HG02588 (cell line): ENCODE results near the gene SFSWAP.
"Not testable (repeated sequence)": the region's sequence is repeated elsewhere in the genome, so short reads cannot be mapped to it uniquely, and the experiment has no call there.

Source experiments
- ATAC-seq: cut with Tn5 transposase; IDR thresholded peaks from one replicate; pipeline ENCODE4 v1.9.1; 2021; ENCODE audit warnings: mild to moderate bottlenecking, moderate library complexity; ENCODE audit not compliant: unreplicated experiment

Gene SFSWAP

DNA sequence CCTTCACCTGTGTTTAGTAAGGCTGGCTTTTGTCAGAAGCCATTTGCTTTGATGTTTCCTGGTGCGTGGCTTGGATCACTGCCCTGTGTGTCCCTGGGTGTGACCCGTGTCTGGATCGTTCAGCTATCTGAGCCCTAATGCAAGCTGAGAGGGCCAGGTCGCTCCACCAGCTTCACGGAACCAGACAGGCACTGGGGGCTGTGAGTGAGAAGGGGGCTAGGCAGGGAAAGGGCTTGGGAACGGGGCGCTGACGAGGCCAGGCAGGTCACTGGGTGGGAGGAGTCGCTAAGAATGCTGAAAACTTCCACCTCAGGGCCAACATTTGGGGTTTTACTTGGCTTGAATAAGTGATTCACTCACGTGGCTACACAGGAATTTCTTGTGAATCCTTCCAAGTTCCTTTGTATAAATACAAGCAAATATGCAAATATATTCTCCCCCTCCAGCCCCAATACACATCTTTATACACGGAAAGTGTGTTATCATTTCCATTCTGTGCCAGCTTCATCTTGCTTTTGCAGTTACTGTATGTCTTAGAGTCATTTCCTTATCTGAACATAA lies 93.2 kb downstream of the SFSWAP start:
- ATAC-seq, result no peak

- ATAC-seq, result no peak
Measured at GRCh38 chr12:131805421-131805820, 94.5 kb downstream of the SFSWAP start.

DNA sequence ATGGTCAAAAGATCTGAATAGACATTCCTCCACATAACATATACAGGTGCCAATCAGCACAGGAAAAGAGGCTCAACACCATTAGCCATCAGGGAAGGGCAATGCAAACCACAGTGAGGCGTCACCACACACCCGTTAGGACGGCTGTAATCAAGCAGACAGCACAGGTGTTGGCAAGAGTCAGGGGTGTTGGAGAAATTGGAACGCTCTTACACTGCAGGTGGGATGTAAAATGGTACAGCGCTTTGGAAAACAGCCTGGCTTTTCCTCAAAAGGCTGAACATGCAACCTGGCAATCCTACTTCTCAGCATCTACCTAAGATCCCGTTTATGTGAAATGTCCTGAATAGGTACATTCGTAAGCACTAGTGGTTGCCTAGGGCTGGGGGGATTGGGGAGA lies 95.8 kb downstream of the SFSWAP start:
- ATAC-seq, result no peak

DNA sequence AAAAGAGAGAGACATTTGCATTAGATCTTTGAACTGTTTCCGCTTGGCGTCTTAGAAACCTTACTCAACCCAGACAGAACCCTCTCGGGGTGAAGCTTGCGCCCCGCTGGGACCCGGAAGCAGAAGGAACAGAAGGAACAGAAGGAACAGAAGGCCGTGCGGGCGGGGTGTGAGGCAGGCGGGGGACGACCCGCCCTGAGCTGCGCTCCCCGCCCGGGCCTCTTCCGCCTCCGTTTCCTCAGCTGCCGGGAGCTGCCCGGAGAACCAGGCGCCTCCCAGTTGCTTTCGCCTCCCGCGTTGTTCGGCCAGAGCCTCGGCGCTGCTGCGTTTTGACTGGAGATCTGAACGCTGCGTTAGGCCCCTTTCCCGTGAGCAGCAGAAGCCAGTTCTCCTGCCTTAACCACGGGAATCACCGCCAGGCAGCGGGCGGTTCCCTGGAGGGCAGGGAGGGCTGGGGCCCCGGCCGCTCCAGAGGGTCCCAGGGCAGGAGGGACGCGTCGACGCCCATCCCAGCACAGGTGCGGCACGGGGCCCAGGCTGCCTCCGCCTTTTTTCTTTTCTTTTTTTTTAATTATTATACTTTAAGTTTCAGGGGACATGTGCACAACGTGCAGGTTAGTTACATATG lies 98.0 kb downstream of the SFSWAP start:
- ATAC-seq, result no peak

DNA sequence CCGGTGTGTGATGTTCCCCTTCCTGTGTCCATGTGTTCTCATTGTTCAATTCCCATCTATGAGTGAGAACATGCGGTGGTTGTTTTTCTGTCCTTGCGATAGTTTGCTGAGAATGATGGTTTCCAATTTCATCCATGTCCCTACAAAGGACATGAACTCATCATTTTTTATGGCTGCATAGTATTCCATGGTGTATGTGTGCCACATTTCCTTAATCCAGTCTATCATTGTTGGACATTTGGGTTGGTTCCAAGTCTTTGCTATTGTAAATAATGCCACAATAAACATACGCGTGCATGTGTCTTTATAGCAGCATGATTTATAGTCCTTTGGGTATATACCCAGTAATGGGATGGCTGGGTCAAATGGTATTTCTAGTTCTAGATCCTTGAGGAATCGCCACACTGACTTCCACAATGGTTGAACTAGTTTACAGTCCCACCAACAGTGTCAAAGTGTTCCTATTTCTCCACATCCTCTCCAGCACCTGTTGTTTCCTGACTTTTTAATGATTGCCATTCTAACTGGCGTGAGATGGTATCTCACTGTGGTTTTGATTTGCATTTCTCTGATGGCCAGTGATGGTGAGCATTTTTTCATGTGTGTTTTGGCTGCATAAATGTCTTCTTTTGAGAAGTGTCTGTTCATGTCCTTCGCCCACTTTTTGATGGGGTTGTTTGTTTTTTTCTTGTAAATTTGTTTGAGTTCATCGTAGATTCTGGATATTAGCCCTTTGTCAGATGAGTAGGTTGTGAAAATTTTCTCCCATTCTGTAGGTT lies 98.8 kb downstream of the SFSWAP start:
- not testable (repeated sequence) for ATAC-seq

DNA sequence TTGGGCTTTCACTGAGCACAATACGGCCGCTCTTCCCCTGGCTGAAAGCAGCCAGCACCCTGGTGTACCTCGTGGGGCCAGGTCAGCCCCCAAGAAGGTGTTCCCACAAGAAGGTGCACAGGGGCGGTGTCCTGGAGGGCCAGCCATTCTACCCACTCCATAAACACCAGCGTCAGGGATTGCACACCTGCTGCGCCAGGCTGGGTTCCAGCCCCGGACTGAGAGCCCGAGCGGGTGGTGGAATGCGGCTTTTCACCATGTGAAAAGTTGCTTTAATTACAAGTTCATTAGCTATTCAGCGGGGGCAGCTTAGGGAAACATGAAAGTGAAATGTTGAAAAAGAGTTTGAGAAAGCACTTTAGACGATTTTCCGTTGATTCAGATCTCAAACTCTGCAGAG lies 99.8 kb downstream of the SFSWAP start:
- no peak for ATAC-seq

- ATAC-seq, result no peak
Measured at GRCh38 chr12:131815131-131815530, 104.2 kb downstream of the SFSWAP start.

GRCh38 chr12:131816495-131816894 lies 105.6 kb downstream of the SFSWAP start:
- ATAC-seq, result no peak

DNA sequence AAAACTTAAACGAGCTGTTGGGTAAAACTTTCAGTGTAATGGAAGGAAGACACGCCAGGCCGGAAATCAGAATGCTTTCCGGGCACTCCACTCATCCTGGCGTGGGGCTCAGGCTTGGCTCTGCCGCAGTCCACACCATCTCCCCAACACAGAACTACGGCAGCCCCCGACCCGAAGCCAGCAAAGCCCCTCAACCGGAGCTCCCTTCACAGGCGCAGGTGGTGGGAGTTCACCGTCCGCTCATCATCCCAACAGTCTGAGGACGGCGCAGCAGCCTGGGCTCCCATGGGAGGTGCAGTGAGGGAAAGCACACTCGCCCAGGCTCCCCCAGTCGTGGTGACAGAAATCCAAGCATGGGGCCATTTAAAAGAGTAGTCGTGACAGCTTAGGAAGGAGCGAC lies 106.4 kb downstream of the SFSWAP start:
- no peak for ATAC-seq

DNA sequence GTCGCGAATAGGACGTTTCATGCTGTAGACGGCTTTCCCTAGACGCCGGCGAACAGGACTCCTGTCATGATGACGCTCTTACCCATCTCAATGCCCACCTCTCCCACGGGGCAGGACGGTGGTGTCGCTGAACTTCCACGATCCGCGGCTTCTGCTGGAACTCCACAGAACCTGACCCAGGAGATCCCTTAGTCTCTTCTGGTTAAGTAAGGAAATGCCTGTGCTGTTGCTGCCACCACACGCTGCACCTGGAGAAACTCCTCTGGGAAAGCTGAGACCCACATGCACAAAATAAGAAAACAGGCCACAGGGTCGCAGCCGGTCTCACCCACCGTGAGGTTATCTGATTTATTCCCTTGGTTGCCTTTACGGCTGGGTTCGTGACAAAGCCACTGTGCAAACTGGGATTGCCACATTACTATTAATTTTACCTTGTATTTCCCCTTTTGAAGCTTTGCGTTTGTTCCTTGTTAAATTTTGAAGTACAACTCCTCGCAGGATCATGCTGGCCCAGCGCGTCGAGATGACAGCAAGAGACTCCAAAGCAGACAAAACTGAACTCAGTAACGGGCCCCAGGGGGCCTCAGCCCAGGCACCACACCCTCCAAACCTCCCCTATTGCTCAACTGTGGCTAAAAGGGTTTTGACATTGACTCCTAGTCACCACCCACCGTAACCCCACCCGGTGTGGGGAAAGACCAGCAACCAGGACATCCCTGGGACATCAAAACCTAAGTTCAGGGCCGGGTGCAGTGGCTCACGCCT lies 108.1 kb downstream of the SFSWAP start:
- no peak for ATAC-seq

GRCh38 chr12:131824450-131824849 lies 113.6 kb downstream of the SFSWAP start:
- no peak for ATAC-seq

DNA sequence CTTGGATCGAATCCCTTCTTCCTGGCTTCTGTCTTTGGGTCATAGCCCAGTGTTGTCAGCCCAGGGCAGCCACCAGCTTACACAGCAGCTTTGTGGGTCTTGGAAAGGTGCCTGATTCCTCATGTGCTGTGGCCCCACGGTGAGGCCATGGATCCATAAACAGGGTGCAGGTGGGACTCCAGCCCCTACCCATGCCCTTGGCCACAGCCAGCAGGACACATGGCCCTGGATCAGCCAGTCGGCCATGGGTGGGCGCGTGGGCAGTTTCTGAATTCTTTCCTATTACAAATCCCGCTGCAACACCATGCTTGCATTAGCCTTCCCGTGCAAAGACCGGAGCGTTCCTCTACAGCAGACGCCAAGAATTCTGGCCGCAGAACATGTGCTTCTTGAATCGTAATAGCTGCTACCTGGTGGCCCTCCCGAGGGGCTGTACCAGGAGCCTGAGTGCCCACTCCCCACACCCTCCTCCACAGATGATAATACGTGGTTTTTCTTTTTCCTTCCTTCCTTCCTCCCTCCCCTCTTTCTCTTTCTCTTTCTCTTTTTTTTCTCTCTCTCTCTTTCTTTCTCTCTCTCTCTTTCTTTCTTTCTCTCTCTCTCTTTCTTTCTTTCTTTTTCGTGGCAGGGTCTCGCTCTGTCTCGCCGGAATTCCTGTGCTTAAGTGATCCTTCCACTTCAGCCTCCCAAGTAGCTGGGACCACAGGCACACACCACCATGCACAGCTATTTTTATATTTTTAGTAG lies 114.4 kb downstream of the SFSWAP start:
- ATAC-seq, result no peak

DNA sequence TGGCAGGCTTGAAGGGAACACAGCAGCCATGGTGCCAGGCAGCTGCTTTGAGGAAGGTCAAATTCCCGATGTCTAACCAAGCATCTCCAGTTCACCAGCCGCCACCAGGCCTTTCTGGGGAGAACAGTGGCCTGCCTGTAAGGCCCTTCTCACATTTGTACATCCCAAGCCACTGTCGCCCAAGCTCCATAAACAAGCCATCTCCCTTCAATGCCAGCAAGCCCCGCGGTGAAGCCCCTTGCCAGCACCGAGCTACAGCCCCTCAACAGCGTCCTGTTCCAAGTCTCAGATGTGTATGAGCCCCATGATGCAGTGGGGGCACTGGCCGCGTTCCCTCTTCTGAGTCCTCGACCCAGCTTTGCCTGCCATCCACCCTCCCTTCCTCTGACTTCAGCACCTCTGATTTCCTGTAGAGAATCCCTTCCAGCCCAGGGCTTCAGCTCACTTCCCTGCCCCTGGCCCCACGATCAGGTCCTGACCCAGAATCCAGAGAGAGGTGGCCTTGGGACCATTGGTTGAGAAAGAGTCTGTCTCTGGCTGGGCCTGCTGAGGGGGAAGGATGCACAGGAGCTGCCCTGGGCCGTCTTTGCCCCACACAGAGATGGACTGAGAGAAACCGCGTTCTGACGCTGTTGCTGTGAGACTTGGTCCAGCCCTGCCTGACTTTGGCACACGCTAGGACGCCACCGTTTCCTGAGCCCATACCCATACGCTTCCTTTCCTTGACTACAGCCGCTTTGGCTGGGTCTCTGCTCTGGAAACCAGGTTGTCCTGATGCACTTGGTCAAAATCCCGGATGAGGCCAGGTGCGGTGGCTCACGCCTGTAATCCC lies 115.4 kb downstream of the SFSWAP start:
- no peak for ATAC-seq

GRCh38 chr12:131827961-131828534 lies 117.2 kb downstream of the SFSWAP start, which contains the start of gene MMP17:
MMP17 (plus strand) TSS chr12:131828393; CDS start chr12:131828495, 102 bp downstream.
- ATAC-seq, result peak; percentile 51

DNA sequence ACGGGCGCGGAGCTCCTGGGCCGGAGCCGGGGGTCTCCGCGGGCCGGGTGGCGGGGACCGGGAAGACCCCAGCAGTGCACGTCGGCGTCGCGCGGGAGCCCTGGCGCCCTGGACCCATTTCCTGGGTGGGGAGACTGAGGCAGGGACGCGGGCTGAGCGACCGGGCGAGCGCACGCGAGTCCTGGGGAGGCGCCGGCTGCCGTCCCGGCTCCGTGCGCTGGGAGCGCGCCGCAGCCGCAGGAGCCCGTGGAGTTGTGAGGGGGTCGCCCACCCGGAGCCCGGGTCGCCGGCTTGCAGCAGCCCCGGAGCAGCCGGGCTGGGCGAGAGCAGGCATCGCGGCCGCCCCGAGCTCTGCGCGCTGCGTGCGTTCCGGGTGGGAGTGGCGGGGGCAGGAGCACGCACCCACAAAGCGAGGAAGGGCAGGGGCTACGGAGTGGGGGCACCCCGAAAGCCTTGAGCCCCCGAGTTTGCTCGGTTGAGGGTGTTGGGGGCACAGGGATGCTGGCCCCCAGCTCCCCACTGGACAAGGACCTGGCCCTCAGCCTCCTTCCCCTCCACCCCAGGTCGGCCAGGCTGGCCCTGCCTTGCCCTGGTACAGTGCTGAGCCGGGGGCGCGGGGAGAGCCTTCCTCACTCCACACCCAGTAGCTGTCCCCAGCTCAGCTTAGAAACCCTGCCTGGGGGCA lies 117.9 kb downstream of the SFSWAP start:
- ATAC-seq, result no peak

DNA sequence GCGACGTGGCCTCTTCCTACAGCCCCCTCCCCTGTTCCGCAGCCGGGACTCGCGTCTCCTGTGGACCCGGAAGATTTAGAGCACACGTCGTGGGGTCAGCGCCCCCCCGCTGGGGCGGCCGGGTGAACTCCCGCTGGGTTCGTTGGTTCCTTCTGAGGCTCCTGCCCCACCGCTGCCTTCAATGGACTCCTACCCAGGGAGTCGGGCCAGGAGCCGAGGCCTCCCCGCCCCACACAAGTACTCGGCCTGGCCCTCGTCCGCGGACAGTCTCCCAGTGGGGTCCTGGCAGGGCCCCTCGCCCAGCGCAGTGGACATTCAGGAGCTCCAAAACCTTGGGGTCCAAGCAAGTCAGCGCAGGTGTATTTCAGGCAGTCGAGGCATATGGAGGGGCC lies 118.5 kb downstream of the SFSWAP start:
- ATAC-seq, result no peak

- ATAC-seq, result peak; percentile 2
Measured at GRCh38 chr12:131829791-131830334, 119.0 kb downstream of the SFSWAP start.

DNA sequence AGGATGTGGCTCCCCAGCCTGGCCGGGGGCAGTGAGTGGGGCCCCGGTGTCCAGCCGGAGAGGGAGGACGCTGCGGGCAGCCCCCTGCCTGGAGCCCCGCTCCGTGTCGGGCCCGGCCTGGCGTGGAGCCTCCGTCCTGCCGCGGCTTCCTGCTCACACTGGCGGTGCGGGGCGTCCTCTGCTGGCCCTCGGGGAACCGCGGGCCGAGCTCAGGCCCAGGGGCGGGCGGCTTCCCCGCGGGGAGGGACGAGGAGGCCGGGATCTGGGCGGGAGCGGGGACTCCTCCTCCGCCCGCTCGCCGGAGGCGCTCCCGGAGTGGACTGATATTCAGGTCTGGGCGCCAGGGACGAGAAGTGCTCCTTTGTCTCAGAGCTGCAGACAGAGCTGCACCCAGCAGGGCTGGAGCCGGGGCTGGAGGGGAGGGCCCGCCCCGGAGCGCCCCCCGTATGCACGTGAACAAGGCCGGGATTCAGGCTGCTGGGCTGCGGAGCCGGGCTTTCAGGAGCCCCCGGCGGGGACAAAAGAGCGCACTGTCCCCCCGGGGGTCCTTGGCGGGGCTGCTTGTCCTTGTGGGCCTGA lies 119.5 kb downstream of the SFSWAP start:
- ATAC-seq, result peak; percentile 35
